ENCODE results near the gene RASA3. TPM values are rescaled to one million over a fixed set of nuclear protein-coding genes. Genes with fewer than 3 reads are reported as not detected.
A peak's percentile ranks its signal among the peaks of the same experiment; 100 is the strongest.

The RASA3 gene
- total RNA-seq, 1 experiment from 2014 or later = 18.6 TPM

- intact Hi-C loops (cut with micrococcal nuclease) = no loop called here
- no peaks in the 10 kb centered on the region for H4K20me1 ChIP-seq (ENCODE audit: insufficient read depth)
These were observed 163.7 kb downstream of the RASA3 start for GRCh38 chr13:113968463-113969310.

More at GRCh38 chr13:113968463-113969310, 163.7 kb downstream of the RASA3 start:
- H3K4me2 ChIP-seq (ENCODE audit: low read length) = no peak overlapping the region
- POLR2A ChIA-PET = no interaction called here
- TF ChIP-seq SRF (IDR thresholded peaks at IDR 0.05; ENCODE audit: low read depth) (no peak), CTCF (IDR thresholded peaks at IDR 0.05 in 2 of 3, conservative IDR thresholded peaks at IDR 0.05 in 1 of 3; ENCODE audit: borderline replicate concordance in 1 of 3, insufficient read depth in 1 of 3, low read depth in 2 of 3, low read length in 2 of 3) (peak in 1 of 3 experiments; percentile 18; a peak in 1 of 6 replicates), MAX (IDR thresholded peaks at IDR 0.05) (no peak), RAD21 (IDR thresholded peaks at IDR 0.05; ENCODE audit: low read depth) (no peak)
- DNase-seq (ENCODE audit: low read depth, low spot score) (no peak), ATAC-seq (no peak)
- H3K79me2 ChIP-seq (ENCODE audit: insufficient read depth, low read length) = no peaks in the 10 kb centered on the region
- no peak overlapping the region for H3K4me3 ChIP-seq (replicated peaks in 1 of 2; ENCODE audit: low read depth in 1 of 2, low read length in 2 of 2)
- no peaks in the 10 kb centered on the region for H3K9me3 ChIP-seq (ENCODE audit: control insufficient read depth in 1 of 2, insufficient read depth in 1 of 2, low read depth in 1 of 2, low read length in 2 of 2)
- no peak overlapping the region for H2AFZ ChIP-seq (ENCODE audit: low read depth, low read length, poor library complexity, severe bottlenecking)
- H3K9ac ChIP-seq (ENCODE audit: low read length) = no peak overlapping the region
- no peaks in the 10 kb centered on the region for H3K4me1 ChIP-seq (ENCODE audit: control insufficient read depth in 1 of 2, insufficient read depth in 2 of 2, low read length in 2 of 2)
- H3K27me3 ChIP-seq (ENCODE audit: insufficient read depth, low read length) = no peaks in the 10 kb centered on the region
- H3K9me2 ChIP-seq (ENCODE audit: insufficient read depth) = no peaks in the 10 kb centered on the region
- CTCF ChIA-PET = no interaction called here
- H3K36me3 ChIP-seq (ENCODE audit: control insufficient read depth in 1 of 2, insufficient read depth in 2 of 2, low read length in 2 of 2) = no peaks in the 10 kb centered on the region; a peak in 1 of 4 replicates
- BruUV-seq (replicated peaks) = no TSS peak
- no peak overlapping the region for H3K27ac ChIP-seq (ENCODE audit: low read depth, low read length)
- RAD21 ChIA-PET (ENCODE audit: low non-redundant PET in 1 of 2, low total read pairs in 2 of 2, uncharacterized antibody in 2 of 2, unreplicated experiment in 2 of 2) = no interaction called here

All from HCT116 (cell line).